ENCODE data around the gene SLC25A5.

DNA sequence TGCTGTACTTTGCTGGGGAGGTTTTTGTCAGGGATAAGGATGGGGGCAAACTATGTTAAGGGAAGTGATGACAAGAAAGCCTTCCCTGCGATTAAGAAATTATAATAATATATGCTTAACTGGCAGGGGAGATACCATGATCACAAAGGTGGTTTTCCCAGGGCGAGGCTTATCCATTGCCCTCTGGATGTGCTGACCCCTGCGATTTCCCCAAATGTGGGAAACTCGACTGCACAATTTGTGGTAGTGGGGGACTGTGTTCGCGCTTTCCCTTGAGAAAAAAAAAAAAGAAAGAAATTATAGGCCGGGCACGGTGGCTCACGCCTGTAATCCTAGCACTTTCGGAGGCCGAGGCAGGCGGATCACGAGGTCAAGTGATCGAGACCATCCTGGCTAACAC lies 44.6 kb upstream of the SLC25A5 start:
- TF ChIP-seq, protein P1, sequence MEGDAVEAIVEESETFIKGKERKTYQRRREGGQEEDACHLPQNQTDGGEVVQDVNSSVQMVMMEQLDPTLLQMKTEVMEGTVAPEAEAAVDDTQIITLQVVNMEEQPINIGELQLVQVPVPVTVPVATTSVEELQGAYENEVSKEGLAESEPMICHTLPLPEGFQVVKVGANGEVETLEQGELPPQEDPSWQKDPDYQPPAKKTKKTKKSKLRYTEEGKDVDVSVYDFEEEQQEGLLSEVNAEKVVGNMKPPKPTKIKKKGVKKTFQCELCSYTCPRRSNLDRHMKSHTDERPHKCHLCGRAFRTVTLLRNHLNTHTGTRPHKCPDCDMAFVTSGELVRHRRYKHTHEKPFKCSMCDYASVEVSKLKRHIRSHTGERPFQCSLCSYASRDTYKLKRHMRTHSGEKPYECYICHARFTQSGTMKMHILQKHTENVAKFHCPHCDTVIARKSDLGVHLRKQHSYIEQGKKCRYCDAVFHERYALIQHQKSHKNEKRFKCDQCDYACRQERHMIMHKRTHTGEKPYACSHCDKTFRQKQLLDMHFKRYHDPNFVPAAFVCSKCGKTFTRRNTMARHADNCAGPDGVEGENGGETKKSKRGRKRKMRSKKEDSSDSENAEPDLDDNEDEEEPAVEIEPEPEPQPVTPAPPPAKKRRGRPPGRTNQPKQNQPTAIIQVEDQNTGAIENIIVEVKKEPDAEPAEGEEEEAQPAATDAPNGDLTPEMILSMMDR (conservative IDR thresholded peaks at IDR 0.05; ENCODE audit: low read length), result no peak
- no peak for TF ChIP-seq EZH2phosphoT487 (IDR thresholded peaks at IDR 0.05; ENCODE audit: borderline replicate concordance)

All from Loucy (cell line).